Endothelial cell of umbilical vein (primary cell): Measurements from ENCODE around the gene GNAQ. TPM values are rescaled to one million over a fixed set of nuclear protein-coding genes. Genes with fewer than 3 reads are reported as not detected.

Source experiments
- BruUV-seq: library from RNA; stranded (reverse); fragments of 400-500 nt; replicated peaks from 2 replicates; lab custom pipeline; 2021; lab: Mats Ljungman, UMichigan
- CTCF ChIA-PET: fragments of 300-600, 350-600 bp; sonication (Branson Sonifier 250); formaldehyde crosslinking; loops from one replicate; lab custom pipeline; 2021; ENCODE audit warnings: antibody characterized with exemption, inconsistent platforms; lab: Charles Lee
- POLR2A ChIA-PET: fragments of 300-600, 350-600 bp; sonication (Branson Sonifier 250); formaldehyde crosslinking; loops from one replicate; lab custom pipeline; 2021; ENCODE audit warnings: antibody characterized with exemption, inconsistent platforms; lab: Charles Lee
- DNase-seq: peaks from one replicate; pipeline ENCODE4 v3.0.0-alpha.2; 2011; ENCODE audit warnings: low read depth, low spot score
- FAIRE-seq: peaks from 2 replicates; lab custom pipeline; 2011; peaks lifted over from hg19 to GRCh38; lab: Jason Lieb, UNC
- H2AFZ ChIP-seq: 2 replicates; pipeline ENCODE4 v1.6.0; 2012; ENCODE audit warnings: low read depth, low read length, control low read depth, inconsistent platforms
- H3K27ac ChIP-seq: 2 replicates; pipeline ENCODE4 v1.5.1; 2011; ENCODE audit warnings: low read depth, mild to moderate bottlenecking, control low read depth, low read length, moderate library complexity; ENCODE audit not compliant: insufficient read depth
- H3K27me3 ChIP-seq, 2 experiments: 2 replicates each; pipeline versions ENCODE4 v1.6.0 to v1.6.1; 2011; ENCODE audit warnings: low read length in 2 of 2, mixed read lengths in 1 of 2; ENCODE audit not compliant: control insufficient read depth in 2 of 2, insufficient read depth in 2 of 2
- H3K36me3 ChIP-seq, 2 experiments: 2 replicates in 1 of 2; 3 replicates in 1 of 2; pipeline ENCODE4 v1.5.1; 2011; ENCODE audit warnings: low read length in 2 of 2, mild to moderate bottlenecking in 1 of 2, moderate library complexity in 1 of 2; ENCODE audit not compliant: control insufficient read depth in 2 of 2, insufficient read depth in 2 of 2; ENCODE audit errors: extremely low read depth in 1 of 2
- H3K4me1 ChIP-seq: 3 replicates; pipeline ENCODE4 v1.5.1; 2011; ENCODE audit warnings: mild to moderate bottlenecking, low read length; ENCODE audit not compliant: control insufficient read depth, insufficient read depth; ENCODE audit errors: extremely low read depth
- H3K4me2 ChIP-seq: 2 replicates; pipeline ENCODE4 v1.6.1; 2011; ENCODE audit warnings: low read length, control low read depth, mixed read lengths; ENCODE audit not compliant: insufficient read depth
- H3K4me3 ChIP-seq, 3 experiments: fragments of 200-600 bp in 1 of 3; sonication (generic), shearing (Covaris generic) in 1 of 3; replicated peaks in 1 of 3; 2 replicates each; pipeline ENCODE4 v1.5.1; 2011 to 2016; ENCODE audit warnings: control low read depth in 3 of 3, low read length in 3 of 3, mild to moderate bottlenecking in 2 of 3, inconsistent platforms in 1 of 3, low read depth in 1 of 3, moderate library complexity in 1 of 3; ENCODE audit not compliant: insufficient read depth in 1 of 3
- H3K79me2 ChIP-seq: 2 replicates; pipeline ENCODE4 v1.6.0; 2012; ENCODE audit warnings: low read length, inconsistent platforms; ENCODE audit not compliant: control insufficient read depth, insufficient read depth
- H3K9ac ChIP-seq: replicated peaks from 2 replicates; pipeline ENCODE3; 2011; ENCODE audit warnings: low read length, control low read depth; ENCODE audit not compliant: insufficient read depth; ENCODE audit errors: extremely low read depth
- H3K9me1 ChIP-seq: replicated peaks from 3 replicates; pipeline ENCODE4 v1.6.0; 2011; ENCODE audit warnings: mild to moderate bottlenecking, low read length; ENCODE audit not compliant: control insufficient read depth, insufficient read depth; ENCODE audit errors: extremely low read depth
- H3K9me3 ChIP-seq: replicated peaks from 2 replicates; pipeline ENCODE4 v1.5.1; 2012; ENCODE audit warnings: low read length, inconsistent platforms; ENCODE audit not compliant: control insufficient read depth, insufficient read depth
- H4K20me1 ChIP-seq: replicated peaks from 2 replicates; pipeline ENCODE3; 2011; ENCODE audit warnings: mild to moderate bottlenecking, low read length; ENCODE audit not compliant: control insufficient read depth, insufficient read depth; ENCODE audit errors: extremely low read depth
- EZH2 ChIP-seq: IDR thresholded peaks from 2 replicates; pipeline ENCODE4 v1.6.1; 2012; ENCODE audit warnings: borderline replicate concordance, low read depth, mild to moderate bottlenecking, moderate library complexity, low read length, inconsistent platforms; ENCODE audit not compliant: severe bottlenecking
- FOS ChIP-seq: IDR thresholded peaks from 2 replicates; pipeline ENCODE4 v1.6.1; 2011; ENCODE audit warnings: mild to moderate bottlenecking, low read length, moderate library complexity, borderline replicate concordance; ENCODE audit not compliant: insufficient read depth
- GATA2 ChIP-seq: IDR thresholded peaks from 2 replicates; pipeline ENCODE4 v1.7.0; 2011; ENCODE audit warnings: low read depth, mild to moderate bottlenecking, moderate library complexity, mixed read lengths, low read length; ENCODE audit not compliant: insufficient read length, insufficient read depth
- JUN ChIP-seq: IDR thresholded peaks from 2 replicates; pipeline ENCODE4 v1.6.1; 2011; ENCODE audit warnings: borderline replicate concordance, low read depth; ENCODE audit not compliant: insufficient read length, insufficient read depth
- MYC ChIP-seq: IDR thresholded peaks from one replicate; pipeline ENCODE4 v1.6.1; 2011; ENCODE audit warnings: mild to moderate bottlenecking, low read depth, low read length
- POLR2A ChIP-seq: IDR thresholded peaks from 2 replicates; pipeline ENCODE4 v1.6.1; 2012; ENCODE audit warnings: low read depth, mild to moderate bottlenecking, control low read depth, low read length
- POLR2AphosphoS5 ChIP-seq: IDR thresholded peaks from 2 replicates; pipeline ENCODE4 v1.6.1; 2012; ENCODE audit warnings: low read depth, mild to moderate bottlenecking, control low read depth, low read length, moderate library complexity; ENCODE audit not compliant: insufficient read depth
- dilution Hi-C: fragments of 300-500 bp; cut with MboI; formaldehyde crosslinking; loops from one replicate; pipeline ENCODE4 v1.15.0; 2019; ENCODE audit warnings: low sequenced_read_pairs; ENCODE audit not compliant: extremely low pct_ligation_motif_present
- intact Hi-C: fragments of 100-400 bp; cut with micrococcal nuclease; formaldehyde crosslinking; loops from one replicate; pipeline ENCODE4 v1.10.0; 2022
- polyA plus RNA-seq, 4 experiments: library from polyadenylated mRNA; depleted of rRNA in 3 of 4; stranded (reverse) in 3 of 4; unstranded in 1 of 4; fragments of >200 nt; gene quantifications; 2 replicates each; pipeline versions ENCODE4 v1.2.1 to v1.2.3, GENCODE V29; 2011 to 2012; ENCODE audit warnings: missing spikeins in 1 of 4
- total RNA-seq: library from RNA; stranded (reverse); gene quantifications from 2 replicates; pipeline ENCODE4 v1.2.3, GENCODE V29; 2021
- TF ChIP-seq, protein P1 (sequence below): IDR thresholded peaks from 2 replicates; pipeline ENCODE4 v1.6.1; 2011; ENCODE audit not compliant: insufficient read depth, insufficient read length
- TF ChIP-seq, protein P2 (sequence below), 2 donors: IDR thresholded peaks; 1 replicate in 1 of 2; 2 replicates in 1 of 2; pipeline ENCODE4 v1.5.1; 2011; ENCODE audit warnings: low read length in 2 of 2, mild to moderate bottlenecking in 2 of 2, moderate library complexity in 2 of 2, control low read depth in 1 of 2, inconsistent platforms in 1 of 2, low read depth in 1 of 2; ENCODE audit not compliant: insufficient read depth in 1 of 2; ENCODE audit errors: extremely low read depth in 1 of 2

GNAQ gene
- total and polyA plus RNA-seq, 2 donors (not counting 3 experiments of a cell fraction or from before 2014, with no cell fraction given): 26.1 to 67.3 TPM

- H3K79me2 ChIP-seq: peaks cover 22% of the 10 kb centered on the region
Observed at GRCh38 chr9:77881111-77881510, 150.5 kb downstream of the GNAQ start.

More at GRCh38 chr9:77881111-77881510, 150.5 kb downstream of the GNAQ start:
- Histone ChIP-seq H3K4me2 (no peak overlapping the region), H3K36me3 (no peaks in the 10 kb centered on the region), H4K20me1 (peaks cover 2% of the 10 kb centered on the region), H3K9me3 (no peaks in the 10 kb centered on the region), H3K4me3 (no peak overlapping the region), H3K27ac (no peak overlapping the region), H3K9ac (no peak overlapping the region), H2AFZ (no peak overlapping the region), H3K27me3 (no peaks in the 10 kb centered on the region), H3K9me1 (no peaks in the 10 kb centered on the region), H3K4me1 (peaks cover 14% of the 10 kb centered on the region)
- no TSS peak for BruUV-seq
- CTCF ChIA-PET: interaction anchor here (1.5 kb wide), 1 partner anchor 16 kb away, joined by 5 read pairs; no protein-coding TSS in a partner anchor
- DNase-seq: no peak
- dilution Hi-C loops (no loop called here), intact Hi-C loops (no loop called here)
- POLR2A ChIA-PET: no interaction called here
- TF ChIP-seq FOS: no peak
- no peak for TF ChIP-seq EZH2
- no peak for TF ChIP-seq GATA2
- TF ChIP-seq JUN: no peak
- TF ChIP-seq POLR2A: no peak
- TF ChIP-seq MYC: no peak
- TF ChIP-seq, protein P1, sequence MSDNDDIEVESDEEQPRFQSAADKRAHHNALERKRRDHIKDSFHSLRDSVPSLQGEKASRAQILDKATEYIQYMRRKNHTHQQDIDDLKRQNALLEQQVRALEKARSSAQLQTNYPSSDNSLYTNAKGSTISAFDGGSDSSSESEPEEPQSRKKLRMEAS: no peak
- TF ChIP-seq, protein P2, sequence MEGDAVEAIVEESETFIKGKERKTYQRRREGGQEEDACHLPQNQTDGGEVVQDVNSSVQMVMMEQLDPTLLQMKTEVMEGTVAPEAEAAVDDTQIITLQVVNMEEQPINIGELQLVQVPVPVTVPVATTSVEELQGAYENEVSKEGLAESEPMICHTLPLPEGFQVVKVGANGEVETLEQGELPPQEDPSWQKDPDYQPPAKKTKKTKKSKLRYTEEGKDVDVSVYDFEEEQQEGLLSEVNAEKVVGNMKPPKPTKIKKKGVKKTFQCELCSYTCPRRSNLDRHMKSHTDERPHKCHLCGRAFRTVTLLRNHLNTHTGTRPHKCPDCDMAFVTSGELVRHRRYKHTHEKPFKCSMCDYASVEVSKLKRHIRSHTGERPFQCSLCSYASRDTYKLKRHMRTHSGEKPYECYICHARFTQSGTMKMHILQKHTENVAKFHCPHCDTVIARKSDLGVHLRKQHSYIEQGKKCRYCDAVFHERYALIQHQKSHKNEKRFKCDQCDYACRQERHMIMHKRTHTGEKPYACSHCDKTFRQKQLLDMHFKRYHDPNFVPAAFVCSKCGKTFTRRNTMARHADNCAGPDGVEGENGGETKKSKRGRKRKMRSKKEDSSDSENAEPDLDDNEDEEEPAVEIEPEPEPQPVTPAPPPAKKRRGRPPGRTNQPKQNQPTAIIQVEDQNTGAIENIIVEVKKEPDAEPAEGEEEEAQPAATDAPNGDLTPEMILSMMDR (IDR thresholded peaks at IDR 0.05; ENCODE audit: extremely low read depth in 1 of 2, insufficient read depth in 1 of 2, low read depth in 1 of 2, low read length in 2 of 2): no peak
- TF ChIP-seq POLR2AphosphoS5: no peak
- no peak for FAIRE-seq
